Fibroblast of lung (primary cell): ENCODE data around the gene PLPPR4.

Experiments used
- CTCF ChIP-seq, 2 donors: IDR thresholded peaks in 1 of 2; conservative IDR thresholded peaks in 1 of 2; 1 replicate in 1 of 2; 2 replicates in 1 of 2; pipeline ENCODE4 v1.5.1; 2011 to 2012; ENCODE audit warnings: low read length in 2 of 2, control low read depth in 1 of 2, inconsistent platforms in 1 of 2, low read depth in 1 of 2, mild to moderate bottlenecking in 1 of 2
- EZH2 ChIP-seq: IDR thresholded peaks from 2 replicates; pipeline ENCODE4 v1.5.1; 2012; ENCODE audit warnings: low read length, control low read depth, mild to moderate bottlenecking; ENCODE audit errors: missing control alignments

- TF ChIP-seq CTCF (conservative IDR thresholded peaks at IDR 0.05 in 1 of 2, IDR thresholded peaks at IDR 0.05 in 1 of 2; ENCODE audit: low read depth in 1 of 2, low read length in 2 of 2) (no peak), EZH2 (no peak)
Measured at GRCh38 chr1:99306644-99307043, 42.4 kb downstream of the PLPPR4 start.
